Thoracic aorta (tissue), 2 donors: ENCODE measurements around the gene BABAM2. TPM values are rescaled to one million over a fixed set of nuclear protein-coding genes. Genes with fewer than 3 reads are reported as not detected.

Experiments
- ATAC-seq: fragments of 150-250 bp; one replicate; pipeline ENCODE4 v1.8.0; 2017; ENCODE audit warnings: low read depth; ENCODE audit not compliant: insufficient number of reproducible peaks, low FRiP score
- DNase-seq: peaks from one replicate; pipeline ENCODE4 v3.0.0-alpha.2; 2020; ENCODE audit warnings: low spot score
- H3K27ac ChIP-seq, 2 donors: fragments of 200-600 bp; sonication (generic); 1 replicate in 1 of 2; 2 replicates in 1 of 2; pipeline ENCODE4 v1.5.1; 2016; ENCODE audit warnings: mild to moderate bottlenecking in 2 of 2, moderate library complexity in 2 of 2
- H3K27me3 ChIP-seq: fragments of 200-600 bp; sonication (generic); replicated peaks from 2 replicates; pipeline ENCODE4 v1.6.0; 2016; ENCODE audit warnings: mild to moderate bottlenecking; ENCODE audit not compliant: insufficient read depth
- H3K36me3 ChIP-seq: fragments of 200-600 bp; sonication (generic); one replicate; pipeline ENCODE4 v1.5.1; 2016
- H3K4me1 ChIP-seq, 2 donors: fragments of 200-600 bp; sonication (generic); 1 replicate in 1 of 2; 2 replicates in 1 of 2; pipeline versions ENCODE4 v1.5.1 to v1.6.0; 2016; ENCODE audit warnings: low read depth in 2 of 2, mild to moderate bottlenecking in 1 of 2; ENCODE audit not compliant: control insufficient read depth in 1 of 2
- H3K4me3 ChIP-seq: fragments of 200-600 bp; sonication (generic); 2 replicates; pipeline ENCODE4 v1.5.1; 2016; ENCODE audit warnings: mild to moderate bottlenecking
- H3K9me3 ChIP-seq: fragments of 200-600 bp; sonication (generic); 2 replicates; pipeline ENCODE4 v1.5.1; 2016
- total RNA-seq, 2 donors: library from RNA; depleted of rRNA; stranded (reverse); fragments of >200 nt; gene quantifications; one replicate each; pipeline versions ENCODE4 v1.1.0 to v1.2.3, GENCODE V29; 2016
- TF ChIP-seq, protein P1 (sequence below): fragments of 200-600 bp; sonication (generic); IDR thresholded peaks from one replicate; pipeline ENCODE4 v1.5.1; 2019; ENCODE audit warnings: antibody characterized with exemption

Gene BABAM2
- total RNA-seq, 2 donors from 2014 or later: 24.7 to 32.8 TPM

DNA sequence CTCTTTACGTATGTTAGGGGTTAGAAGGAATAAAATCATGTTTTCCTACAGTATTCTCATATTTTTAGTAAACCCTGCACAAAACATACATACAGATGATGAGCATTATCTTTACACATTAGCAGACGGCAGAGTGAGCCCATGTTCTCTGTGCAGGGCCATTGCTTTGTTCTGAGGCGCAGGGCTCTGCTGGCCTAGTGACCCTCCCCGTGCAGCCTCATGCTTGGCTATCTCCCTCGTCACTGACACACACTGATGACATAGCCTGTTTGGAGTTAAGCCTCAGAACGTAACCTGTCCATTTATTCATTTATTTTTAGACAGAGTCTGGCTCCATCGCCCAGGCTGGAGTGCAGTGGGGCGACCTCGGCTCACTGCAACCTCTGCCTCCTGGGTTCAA, 386.3 kb downstream of the BABAM2 start:
- Histone ChIP-seq H3K4me1 (peaks cover 13 to 29% of the 10 kb centered on the region in 2 donors), H3K27ac (peak overlapping the region; percentile 68 to 70), H3K36me3 (no peaks in the 10 kb centered on the region), H3K4me3 (no peak overlapping the region), H3K27me3 (no peaks in the 10 kb centered on the region), H3K9me3 (no peaks in the 10 kb centered on the region)
- ATAC-seq (no peak), DNase-seq (no peak)
- TF ChIP-seq, protein P1, sequence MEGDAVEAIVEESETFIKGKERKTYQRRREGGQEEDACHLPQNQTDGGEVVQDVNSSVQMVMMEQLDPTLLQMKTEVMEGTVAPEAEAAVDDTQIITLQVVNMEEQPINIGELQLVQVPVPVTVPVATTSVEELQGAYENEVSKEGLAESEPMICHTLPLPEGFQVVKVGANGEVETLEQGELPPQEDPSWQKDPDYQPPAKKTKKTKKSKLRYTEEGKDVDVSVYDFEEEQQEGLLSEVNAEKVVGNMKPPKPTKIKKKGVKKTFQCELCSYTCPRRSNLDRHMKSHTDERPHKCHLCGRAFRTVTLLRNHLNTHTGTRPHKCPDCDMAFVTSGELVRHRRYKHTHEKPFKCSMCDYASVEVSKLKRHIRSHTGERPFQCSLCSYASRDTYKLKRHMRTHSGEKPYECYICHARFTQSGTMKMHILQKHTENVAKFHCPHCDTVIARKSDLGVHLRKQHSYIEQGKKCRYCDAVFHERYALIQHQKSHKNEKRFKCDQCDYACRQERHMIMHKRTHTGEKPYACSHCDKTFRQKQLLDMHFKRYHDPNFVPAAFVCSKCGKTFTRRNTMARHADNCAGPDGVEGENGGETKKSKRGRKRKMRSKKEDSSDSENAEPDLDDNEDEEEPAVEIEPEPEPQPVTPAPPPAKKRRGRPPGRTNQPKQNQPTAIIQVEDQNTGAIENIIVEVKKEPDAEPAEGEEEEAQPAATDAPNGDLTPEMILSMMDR: no peak

DNA sequence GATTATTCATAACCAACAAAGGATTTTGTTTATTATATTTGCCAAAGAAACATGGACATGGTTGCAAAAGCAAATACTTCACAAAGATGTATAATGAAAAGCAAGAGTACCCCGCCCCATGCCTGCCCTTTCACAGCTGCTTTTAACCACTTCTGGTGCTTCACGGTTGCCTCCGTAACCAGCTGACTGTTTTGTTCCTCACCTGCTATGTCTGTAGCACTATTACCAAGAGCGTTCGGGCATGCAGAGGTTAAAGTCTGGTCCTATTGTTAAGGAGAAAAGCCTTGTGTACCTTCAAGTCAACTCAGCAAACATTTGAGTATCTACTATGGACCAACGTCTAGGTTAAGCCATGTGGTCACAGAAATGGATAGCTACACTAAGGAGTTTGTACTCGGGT, 386.9 kb downstream of the BABAM2 start:
- no peak overlapping the region for H3K27ac ChIP-seq
- DNase-seq (no peak), ATAC-seq (no peak)
- no peaks in the 10 kb centered on the region for H3K36me3 ChIP-seq
- TF ChIP-seq, protein P1: no peak
- H3K4me3 ChIP-seq: no peak overlapping the region
- no peaks in the 10 kb centered on the region for H3K9me3 ChIP-seq
- H3K27me3 ChIP-seq: no peaks in the 10 kb centered on the region
- H3K4me1 ChIP-seq: peaks cover 13 to 29% of the 10 kb centered on the region in 2 donors

DNA sequence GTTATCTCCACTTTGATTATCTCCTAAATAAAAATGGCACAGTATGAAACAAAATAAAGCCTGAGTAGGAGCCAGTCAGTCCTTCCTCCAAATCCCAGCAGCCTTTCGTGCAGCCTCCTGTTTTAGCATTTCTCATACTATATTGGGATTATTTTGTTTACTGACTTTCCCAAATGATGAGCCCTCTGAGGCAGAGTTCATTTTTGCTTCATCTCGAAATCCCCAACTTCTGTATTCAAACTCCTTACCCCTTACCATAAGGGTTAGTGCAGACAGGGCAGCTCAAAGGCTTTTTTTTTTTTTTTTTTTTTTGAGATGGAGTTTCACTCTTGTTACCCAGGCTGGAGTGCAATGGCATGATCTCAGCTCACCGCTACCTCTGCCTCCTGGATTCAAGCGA, 388.8 kb downstream of the BABAM2 start:
- no peak for DNase-seq
- peaks cover 12 to 28% of the 10 kb centered on the region in 2 donors for H3K4me1 ChIP-seq
- H3K27me3 ChIP-seq: no peaks in the 10 kb centered on the region
- TF ChIP-seq, protein P1: no peak
- no peak for ATAC-seq
- no peaks in the 10 kb centered on the region for H3K9me3 ChIP-seq
- no peak overlapping the region for H3K4me3 ChIP-seq
- H3K36me3 ChIP-seq: no peaks in the 10 kb centered on the region
- no peak overlapping the region for H3K27ac ChIP-seq

DNA sequence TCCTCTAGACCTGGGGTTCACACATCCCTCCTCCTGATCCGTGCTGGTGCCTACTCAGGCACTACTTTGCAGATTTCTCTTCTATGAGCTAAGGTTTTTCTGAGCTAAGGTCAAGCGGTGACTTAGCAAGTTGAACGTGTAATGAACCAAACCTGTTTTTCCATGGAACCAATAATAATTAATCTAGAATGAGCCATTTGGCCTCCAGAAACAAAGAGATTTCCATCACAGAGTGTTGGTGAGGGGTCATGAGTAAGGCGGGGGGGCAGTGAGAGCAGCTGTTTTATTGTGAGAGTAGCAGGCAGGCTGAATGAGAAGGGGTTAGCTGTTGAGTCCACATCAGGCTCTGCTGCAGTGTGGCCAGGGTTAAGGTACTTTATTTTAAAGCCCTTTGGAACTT, 390.1 kb downstream of the BABAM2 start:
- TF ChIP-seq, protein P1: no peak
- no peaks in the 10 kb centered on the region for H3K9me3 ChIP-seq
- DNase-seq (no peak), ATAC-seq (no peak)
- no peaks in the 10 kb centered on the region for H3K27me3 ChIP-seq
- peaks cover 3 to 15% of the 10 kb centered on the region in 2 donors for H3K4me1 ChIP-seq
- H3K36me3 ChIP-seq: no peaks in the 10 kb centered on the region
- H3K27ac ChIP-seq: no peak overlapping the region
- no peak overlapping the region for H3K4me3 ChIP-seq

DNA sequence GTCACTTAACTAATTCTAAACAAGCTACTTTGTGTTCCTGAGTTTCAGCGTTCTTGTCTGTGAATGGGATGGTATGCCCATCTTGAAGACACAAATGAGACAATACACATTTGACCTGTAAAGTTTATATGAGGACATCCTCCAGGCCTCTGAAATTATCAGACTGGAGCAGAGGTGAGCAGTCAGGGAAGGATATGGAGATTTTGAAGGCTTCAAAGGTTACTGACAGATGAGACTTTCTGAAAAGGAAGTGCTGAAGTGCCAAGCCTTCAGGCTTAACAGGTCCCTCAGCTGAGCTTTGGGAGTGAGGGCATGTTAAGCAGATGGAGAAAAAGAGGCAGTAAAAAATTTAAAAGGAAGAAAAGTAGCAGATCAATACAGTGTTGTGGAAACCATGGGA, 391.2 kb downstream of the BABAM2 start:
- TF ChIP-seq, protein P1: no peak
- H3K4me3 ChIP-seq: no peak overlapping the region
- H3K36me3 ChIP-seq: no peaks in the 10 kb centered on the region
- ATAC-seq (no peak), DNase-seq (no peak)
- H3K4me1 ChIP-seq: peaks cover 6 to 15% of the 10 kb centered on the region in 2 donors
- no peak overlapping the region for H3K27ac ChIP-seq
- H3K27me3 ChIP-seq: no peaks in the 10 kb centered on the region
- H3K9me3 ChIP-seq: no peaks in the 10 kb centered on the region
